ENCODE measurements around the gene PLEKHM3. TPM values are rescaled to one million over a fixed set of nuclear protein-coding genes. Genes with fewer than 3 reads are reported as not detected.

Gene PLEKHM3
- total RNA-seq, 2 experiments from 2014 or later: 11.3 to 11.6 TPM

- Histone ChIP-seq H3K4me3 (ENCODE audit: low read length) (no peak overlapping the region), H3K36me3 (ENCODE audit: insufficient read depth, low read length) (no peaks in the 10 kb centered on the region), H3K27ac (ENCODE audit: low read depth in 1 of 2, low read length in 2 of 2) (no peak overlapping the region), H3K4me1 (ENCODE audit: insufficient read depth, low read length) (peaks cover 3% of the 10 kb centered on the region), H3K9me3 (ENCODE audit: control insufficient read depth in 1 of 2, insufficient read depth in 1 of 2, low read length in 2 of 2) (no peaks in the 10 kb centered on the region), H3K27me3 (ENCODE audit: control insufficient read depth in 1 of 2, insufficient read depth in 2 of 2, low read length in 2 of 2) (no peaks in the 10 kb centered on the region)
- Mint-ChIP-seq H3K4me3 (no peak overlapping the region), H3K9me3 (no peaks in the 10 kb centered on the region), H3K4me1 (ENCODE audit: low read depth) (peaks cover 33% of the 10 kb centered on the region), H3K27me3 (no peaks in the 10 kb centered on the region), H3K36me3 (ENCODE audit: low read depth) (peaks cover 12% of the 10 kb centered on the region), H3K27ac (no peak overlapping the region)
- ChIA-PET CTCF (interaction anchor here (1.6 kb wide), 1 partner anchor 23 kb away, joined by 4 read pairs; no protein-coding TSS in a partner anchor), POLR2A (no interaction called here)
- ATAC-seq (ENCODE audit: poor library complexity): no peak
- no peak for DNase-seq
- TF ChIP-seq CTCF (IDR thresholded peaks at IDR 0.05): no peak
- intact Hi-C loops (cut with DNase I, micrococcal nuclease): no loop called here
Observed at GRCh38 chr2:208017721-208018120, 7.6 kb downstream of the PLEKHM3 start.

- no peaks in the 10 kb centered on the region for H3K9me3 ChIP-seq (ENCODE audit: control insufficient read depth in 1 of 2, insufficient read depth in 1 of 2, low read length in 2 of 2)
- peaks cover 3% of the 10 kb centered on the region for H3K4me1 ChIP-seq (ENCODE audit: insufficient read depth, low read length)
- ATAC-seq (ENCODE audit: poor library complexity): no peak
- TF ChIP-seq CTCF (IDR thresholded peaks at IDR 0.05): no peak
- Mint-ChIP-seq H3K4me3 (no peak overlapping the region), H3K36me3 (ENCODE audit: low read depth) (peaks cover 9% of the 10 kb centered on the region), H3K27ac (no peak overlapping the region), H3K4me1 (ENCODE audit: low read depth) (peaks cover 38% of the 10 kb centered on the region), H3K27me3 (no peaks in the 10 kb centered on the region), H3K9me3 (no peaks in the 10 kb centered on the region)
- POLR2A ChIA-PET: no interaction called here
- no peak for DNase-seq
- H3K27me3 ChIP-seq (ENCODE audit: control insufficient read depth in 1 of 2, insufficient read depth in 2 of 2, low read length in 2 of 2): no peaks in the 10 kb centered on the region
- CTCF ChIA-PET: interaction anchor here (1.2 kb wide), 1 partner anchor 19 kb away, joined by 3 read pairs; no protein-coding TSS in a partner anchor
- no peak overlapping the region for H3K4me3 ChIP-seq (ENCODE audit: low read length)
- no peak overlapping the region for H3K27ac ChIP-seq (ENCODE audit: low read depth in 1 of 2, low read length in 2 of 2)
- intact Hi-C loops (cut with DNase I, micrococcal nuclease): no loop called here
- no peaks in the 10 kb centered on the region for H3K36me3 ChIP-seq (ENCODE audit: insufficient read depth, low read length)
Observed at GRCh38 chr2:208015475-208015874, 9.9 kb downstream of the PLEKHM3 start.

- H3K4me3 Mint-ChIP-seq: no peak overlapping the region
- H3K9me3 Mint-ChIP-seq: no peaks in the 10 kb centered on the region
- Histone ChIP-seq H3K4me3 (ENCODE audit: low read length) (no peak overlapping the region), H3K27me3 (ENCODE audit: control insufficient read depth in 1 of 2, insufficient read depth in 2 of 2, low read length in 2 of 2) (no peaks in the 10 kb centered on the region), H3K9me3 (ENCODE audit: control insufficient read depth in 1 of 2, insufficient read depth in 1 of 2, low read length in 2 of 2) (no peaks in the 10 kb centered on the region), H3K27ac (ENCODE audit: low read depth in 1 of 2, low read length in 2 of 2) (no peak overlapping the region), H3K4me1 (ENCODE audit: insufficient read depth, low read length) (peaks cover 3% of the 10 kb centered on the region), H3K36me3 (ENCODE audit: insufficient read depth, low read length) (no peaks in the 10 kb centered on the region)
- no peaks in the 10 kb centered on the region for H3K27me3 Mint-ChIP-seq
- peaks cover 42% of the 10 kb centered on the region for H3K4me1 Mint-ChIP-seq (ENCODE audit: low read depth)
- CTCF ChIA-PET: no interaction called here
- H3K36me3 Mint-ChIP-seq (ENCODE audit: low read depth): peaks cover 3% of the 10 kb centered on the region
- DNase-seq (peak in 1 of 14 experiments; percentile 4), ATAC-seq (ENCODE audit: poor library complexity) (no peak)
- no peak overlapping the region for H3K27ac Mint-ChIP-seq
- POLR2A ChIA-PET: interaction anchor here (1.5 kb wide), 1 partner anchor 12 kb away, joined by 6 read pairs; the partner anchor contains the start of gene PLEKHM3
- no peak for TF ChIP-seq CTCF (IDR thresholded peaks at IDR 0.05)
- intact Hi-C loops (cut with DNase I, micrococcal nuclease): no loop called here
Observed at GRCh38 chr2:208013285-208014178, 11.8 kb downstream of the PLEKHM3 start.

Measured in CD4-positive, alpha-beta T cell (primary cell).